HG03196 (cell line): ENCODE measurements around the gene SERPINA5.
"Not testable (repeated sequence)": the region's sequence is repeated elsewhere in the genome, so short reads cannot be mapped to it uniquely, and the experiment has no call there.

Source experiments
- ATAC-seq: cut with Tn5 transposase; IDR thresholded peaks from one replicate; pipeline ENCODE4 v1.9.1; 2021; ENCODE audit not compliant: unreplicated experiment

SERPINA5 gene

GRCh38 chr14:94573475-94574277, 7.5 kb upstream of the SERPINA5 start:
- ATAC-seq = no peak

DNA sequence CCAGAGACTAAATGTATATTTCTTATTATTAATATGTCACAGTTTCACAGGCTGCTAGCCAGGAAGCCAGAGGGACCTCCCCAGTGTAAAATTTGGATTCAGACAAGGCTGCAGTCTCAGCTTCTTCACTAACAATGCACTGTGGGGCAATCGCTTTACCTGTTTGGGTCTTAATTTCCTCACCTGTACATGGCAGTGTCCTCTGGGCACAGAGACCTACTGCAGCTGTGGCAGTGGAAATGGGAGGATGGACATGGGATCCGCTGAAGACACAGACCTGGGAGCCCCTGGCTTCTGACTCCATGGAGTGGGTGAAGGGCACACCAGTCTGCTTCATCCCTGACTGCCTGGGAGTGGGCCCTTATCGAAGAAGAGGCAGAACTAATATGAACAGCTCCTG, 6.9 kb upstream of the SERPINA5 start:
- no peak for ATAC-seq

DNA sequence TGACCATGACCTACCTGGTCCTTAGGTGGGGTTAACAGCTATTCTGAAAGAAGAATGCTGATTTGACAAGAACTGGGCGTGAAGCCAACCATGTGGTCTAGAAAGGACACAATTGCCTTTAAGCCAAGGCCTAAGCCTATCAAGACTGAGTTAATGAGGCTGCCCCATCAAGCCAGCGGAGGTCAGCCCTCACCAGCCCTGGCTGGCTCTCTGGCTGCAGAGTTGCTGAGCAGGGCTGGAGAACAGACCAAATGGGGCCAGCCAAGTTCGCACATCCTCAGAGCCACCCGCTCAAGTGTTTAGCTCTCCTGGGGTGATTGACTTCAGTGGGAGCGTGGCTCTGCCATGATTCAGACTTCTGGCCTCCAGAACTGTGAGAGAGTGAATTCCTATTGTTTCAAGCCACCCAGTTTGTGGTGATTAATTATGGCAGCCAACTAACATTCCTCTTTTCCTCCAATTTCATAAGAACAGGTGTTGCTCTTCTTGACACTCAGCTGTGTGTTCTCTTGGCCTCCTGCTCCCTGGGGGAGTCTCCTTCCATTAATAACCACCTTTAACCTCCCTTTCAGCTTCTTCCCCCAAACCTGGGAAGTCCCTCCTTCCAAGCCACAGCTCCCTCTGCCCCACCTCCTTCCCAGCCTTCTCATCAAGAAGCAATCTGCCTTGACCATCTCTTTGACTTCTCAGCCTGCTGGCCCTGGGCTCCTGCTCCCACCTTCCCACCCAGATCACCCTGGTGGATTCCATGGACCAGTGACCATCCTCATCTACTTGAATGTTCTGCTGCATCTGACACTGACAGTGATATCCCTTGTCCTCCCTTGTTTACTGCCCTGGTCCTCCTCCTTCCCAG, 5.3 kb upstream of the SERPINA5 start:
- no peak for ATAC-seq

- not testable (repeated sequence) for ATAC-seq
Measured at GRCh38 chr14:94577472-94577871, 3.8 kb upstream of the SERPINA5 start.

DNA sequence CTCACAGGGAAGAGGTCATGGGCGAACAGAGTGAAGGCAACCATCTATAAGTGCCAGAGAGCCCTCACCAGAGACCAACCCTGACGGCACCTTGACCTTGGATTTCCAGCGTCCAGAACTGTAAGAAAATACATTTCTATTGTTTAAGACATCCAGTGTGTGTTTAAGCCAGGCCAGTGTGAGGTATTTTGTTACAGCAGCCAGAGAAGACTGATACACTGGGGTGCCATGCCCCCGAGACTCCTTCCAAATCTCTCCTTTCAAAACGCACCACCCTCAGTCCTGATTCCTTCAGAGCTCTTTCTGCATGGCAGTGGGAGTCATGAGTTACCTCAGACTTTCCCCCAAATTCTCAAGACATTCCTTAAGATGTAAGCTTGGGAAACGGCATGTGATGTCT, 2.5 kb upstream of the SERPINA5 start:
- ATAC-seq = no peak

- no peak for ATAC-seq
Measured at GRCh38 chr14:94582199-94582750, 1.0 kb downstream of the SERPINA5 start.

GRCh38 chr14:94582851-94583250, 1.6 kb downstream of the SERPINA5 start:
- ATAC-seq = no peak

DNA sequence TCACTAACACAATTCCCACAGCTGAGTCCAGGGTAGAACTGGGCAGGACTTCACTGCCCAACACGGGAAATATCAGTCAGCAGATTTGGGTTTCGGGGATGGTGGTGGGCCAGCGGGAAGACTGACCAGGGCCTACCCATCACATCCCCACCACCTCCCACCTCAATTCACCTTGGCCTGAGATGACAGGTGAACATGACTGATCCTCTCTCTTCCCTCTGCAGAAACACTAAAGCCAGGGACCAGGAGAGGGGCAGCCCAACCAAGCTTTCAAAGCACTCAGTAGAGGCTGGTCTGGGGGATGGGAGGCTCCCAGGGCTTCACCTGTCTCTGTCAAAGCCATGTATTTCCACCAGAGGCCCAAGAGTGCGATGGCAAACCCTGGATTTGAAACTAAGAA, 2.3 kb downstream of the SERPINA5 start:
- ATAC-seq = no peak

DNA sequence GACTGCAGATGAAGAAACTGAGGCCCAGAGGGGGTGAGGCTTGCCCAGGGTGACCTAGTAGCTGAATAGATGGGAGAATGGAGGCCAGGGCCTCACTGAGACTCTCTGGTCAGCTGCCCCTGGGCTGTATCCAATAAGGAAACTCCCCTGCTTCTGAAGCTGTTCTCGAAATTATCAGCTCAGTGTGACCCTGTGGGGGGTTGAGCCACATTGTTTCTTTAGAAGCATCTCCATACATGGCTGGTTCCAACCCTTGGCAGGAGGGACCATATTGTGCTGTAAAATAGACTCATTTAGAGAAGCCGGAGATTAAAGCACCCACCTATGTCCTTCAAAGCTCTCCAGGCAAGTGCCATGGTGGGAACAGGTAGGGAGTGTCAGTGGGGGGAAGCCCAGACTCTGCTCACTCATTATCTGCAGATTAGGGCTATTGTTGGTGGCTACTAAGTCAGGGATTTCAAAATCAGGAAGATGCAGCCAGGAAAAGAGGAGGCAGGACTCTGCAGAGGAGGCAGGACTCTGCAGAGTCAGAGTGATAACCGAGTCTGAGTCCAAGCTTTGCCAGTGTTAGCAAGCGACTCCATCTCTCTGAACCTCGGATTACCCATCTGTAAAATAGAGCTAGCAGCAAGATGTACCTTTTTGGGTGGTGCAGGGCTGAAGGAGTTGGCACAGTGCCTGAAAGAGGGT, 3.5 kb downstream of the SERPINA5 start:
- ATAC-seq = no peak

GRCh38 chr14:94586635-94587034, 5.4 kb downstream of the SERPINA5 start:
- ATAC-seq = no peak

GRCh38 chr14:94588311-94588710, 7.1 kb downstream of the SERPINA5 start:
- no peak for ATAC-seq

DNA sequence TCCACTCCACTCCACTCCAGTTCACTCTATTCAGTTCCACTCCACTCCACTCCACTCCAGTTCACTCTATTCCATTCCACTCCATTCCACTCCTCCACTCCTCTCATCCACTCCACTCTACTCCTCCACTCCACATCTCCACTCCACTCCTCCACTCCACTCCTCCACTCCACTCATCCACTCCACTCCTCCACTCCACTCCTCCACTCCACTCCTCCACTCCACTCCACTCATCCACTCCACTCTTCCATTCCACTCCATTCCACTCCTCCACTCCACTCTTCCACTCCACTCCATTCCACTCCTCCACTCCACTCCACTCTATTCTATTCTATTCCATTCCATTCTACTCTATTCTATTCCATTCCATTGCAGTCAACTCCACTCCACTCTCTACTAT, 9.8 kb downstream of the SERPINA5 start:
- no peak for ATAC-seq

- no peak for ATAC-seq
Measured at GRCh38 chr14:94591871-94592270, 10.6 kb downstream of the SERPINA5 start.

- no peak for ATAC-seq
Measured at GRCh38 chr14:94592457-94592856, 11.2 kb downstream of the SERPINA5 start.

DNA sequence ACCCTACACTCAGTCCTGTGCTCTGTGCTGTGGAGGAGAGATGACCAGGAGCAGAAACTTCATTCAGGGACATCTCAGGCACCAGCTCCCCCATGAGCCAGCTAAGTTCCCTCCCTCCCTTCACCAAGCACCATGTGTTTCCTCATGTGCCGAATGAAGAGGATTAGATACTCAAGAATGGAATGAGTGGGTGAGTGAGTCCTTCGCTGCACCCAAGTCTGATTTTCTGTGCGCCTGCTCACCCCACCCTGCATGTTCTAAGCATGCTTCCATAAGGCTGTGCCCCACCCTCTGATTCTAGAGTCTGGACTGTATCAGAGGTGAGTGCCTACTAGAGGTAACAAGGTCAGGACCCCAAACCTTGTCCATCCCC, 12.1 kb downstream of the SERPINA5 start:
- no peak for ATAC-seq

- ATAC-seq = no peak
Measured at GRCh38 chr14:94593749-94594431, 12.7 kb downstream of the SERPINA5 start.

DNA sequence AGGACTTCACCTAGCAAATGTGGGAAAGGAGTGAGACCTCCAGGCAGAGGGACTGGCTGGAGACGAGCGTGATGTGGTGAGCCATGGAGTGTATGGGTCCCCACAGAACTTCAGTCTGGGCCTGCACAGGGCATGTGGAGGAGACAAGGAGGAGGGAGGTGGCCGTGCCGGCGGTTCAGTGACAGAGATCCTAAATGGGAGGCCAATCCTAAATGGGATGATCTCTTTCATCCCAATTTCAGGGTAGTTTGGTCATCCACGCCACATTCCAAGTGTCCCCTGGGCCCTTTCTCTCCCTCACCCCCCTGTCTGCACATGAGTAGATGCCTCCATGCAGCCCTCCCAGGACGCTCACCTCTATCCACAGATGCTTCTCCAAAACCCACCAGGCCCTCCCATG, 13.2 kb downstream of the SERPINA5 start:
- ATAC-seq = no peak

- ATAC-seq = no peak
Measured at GRCh38 chr14:94595912-94596311, 14.7 kb downstream of the SERPINA5 start.

- ATAC-seq = no peak
Measured at GRCh38 chr14:94596361-94596760, 15.1 kb downstream of the SERPINA5 start.

DNA sequence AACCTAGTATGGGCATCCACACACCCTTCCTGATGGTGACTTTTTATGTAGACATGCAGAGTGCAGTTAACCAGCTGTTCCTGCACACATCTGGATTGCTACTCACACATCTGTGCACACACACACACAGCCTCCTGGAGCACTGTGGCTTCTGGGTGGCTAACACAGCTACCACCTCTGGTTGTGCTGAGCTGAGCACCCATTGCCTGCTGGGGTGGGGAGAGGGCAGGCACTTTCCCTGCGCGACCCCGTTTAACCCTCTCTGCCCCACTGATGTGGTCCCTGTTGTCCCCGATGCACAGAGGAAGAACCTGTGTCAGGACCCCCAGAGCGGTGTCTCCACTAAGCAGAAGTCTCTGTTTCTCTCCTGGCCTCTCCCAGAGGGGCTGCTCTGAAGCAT, 16.6 kb downstream of the SERPINA5 start:
- no peak for ATAC-seq

- ATAC-seq = no peak
Measured at GRCh38 chr14:94598506-94598815, 17.2 kb downstream of the SERPINA5 start.
